Endodermal cell (in vitro differentiated cells): ENCODE results near the gene ZDHHC14. TPM values are rescaled to one million over a fixed set of nuclear protein-coding genes. Genes with fewer than 3 reads are reported as not detected.

Source experiments
- DNase-seq: peaks from one replicate; pipeline ENCODE4 v3.0.0-alpha.2; 2017
- H3K27ac ChIP-seq: 2 replicates; pipeline ENCODE4 v1.5.1; 2013; ENCODE audit warnings: mild to moderate bottlenecking, low read depth, low read length, moderate library complexity
- H3K27me3 ChIP-seq: 2 replicates; pipeline ENCODE4 v1.6.1; 2013; ENCODE audit warnings: mild to moderate bottlenecking, low read length, moderate library complexity; ENCODE audit not compliant: insufficient read depth, control insufficient read depth, poor library complexity, severe bottlenecking
- H3K36me3 ChIP-seq: 2 replicates; pipeline ENCODE4 v1.7.0; 2013; ENCODE audit warnings: mild to moderate bottlenecking, low read length, moderate library complexity; ENCODE audit not compliant: control insufficient read depth, insufficient read depth
- H3K4me1 ChIP-seq: one replicate; pipeline ENCODE4 v1.7.0; 2013; ENCODE audit warnings: low read length; ENCODE audit not compliant: control insufficient read depth, insufficient read depth
- H3K4me3 ChIP-seq: 2 replicates; pipeline ENCODE4 v1.5.1; 2013; ENCODE audit warnings: mild to moderate bottlenecking, low read length, moderate library complexity
- H3K9ac ChIP-seq: 2 replicates; pipeline ENCODE4 v1.6.1; 2013; ENCODE audit warnings: mild to moderate bottlenecking, low read length, moderate library complexity; ENCODE audit not compliant: poor library complexity, severe bottlenecking; ENCODE audit errors: extremely low read depth
- H3K9me3 ChIP-seq: 2 replicates; pipeline ENCODE4 v1.6.1; 2013; ENCODE audit warnings: mild to moderate bottlenecking, low read length, moderate library complexity; ENCODE audit not compliant: control insufficient read depth
- H3K27ac Mint-ChIP-seq: 2 replicates; pipeline ENCODE4 v1.8.0; 2020; ENCODE audit warnings: mixed read lengths
- H3K27me3 Mint-ChIP-seq: 2 replicates; pipeline ENCODE4 v1.8.0; 2021; ENCODE audit warnings: mild to moderate bottlenecking, mixed read lengths; ENCODE audit not compliant: insufficient read depth
- H3K36me3 Mint-ChIP-seq: 2 replicates; pipeline ENCODE4 v1.8.0; 2020; ENCODE audit warnings: low read depth, mixed read lengths
- H3K4me1 Mint-ChIP-seq: 2 replicates; pipeline ENCODE4 v1.8.0; 2020; ENCODE audit warnings: mixed read lengths
- H3K4me3 Mint-ChIP-seq: 2 replicates; pipeline ENCODE4 v1.8.0; 2020; ENCODE audit warnings: mild to moderate bottlenecking, moderate library complexity, mixed read lengths
- H3K9me3 Mint-ChIP-seq: 2 replicates; pipeline ENCODE4 v1.8.0; 2020; ENCODE audit warnings: mild to moderate bottlenecking, mixed read lengths
- WGBS, 2 experiments: methylation state at CpG; one replicate each; pipeline versions ENCODE4 v1.1.5 to v1.1.7; 2013; ENCODE audit warnings: missing lambda C conversion rate in 2 of 2, mixed read lengths in 1 of 2; ENCODE audit not compliant: insufficient coverage in 1 of 2, insufficient read length in 1 of 2; 5-methylcytosine and 5-hydroxymethylcytosine counted together
- total RNA-seq, 2 donors: library from RNA; stranded (reverse); fragmentation: NEBNext Ultra II Directional in 1 of 2; extraction: Animal tissue kit (Norgen Biotek cat#: 25700) in 1 of 2; gene quantifications; 2 replicates in 1 of 2; 3 replicates in 1 of 2; pipeline ENCODE4 v1.2.1, GENCODE V29; 2021
- TF ChIP-seq, protein P1 (sequence below): fragments of 200-600 bp; sonication (generic); conservative IDR thresholded peaks from 2 replicates; pipeline ENCODE4 v1.5.0; 2021; ENCODE audit warnings: antibody characterized with exemption, mild to moderate bottlenecking

ZDHHC14 gene
- total RNA-seq, 2 donors from 2014 or later, result 2.3 to 4.5 TPM

DNA sequence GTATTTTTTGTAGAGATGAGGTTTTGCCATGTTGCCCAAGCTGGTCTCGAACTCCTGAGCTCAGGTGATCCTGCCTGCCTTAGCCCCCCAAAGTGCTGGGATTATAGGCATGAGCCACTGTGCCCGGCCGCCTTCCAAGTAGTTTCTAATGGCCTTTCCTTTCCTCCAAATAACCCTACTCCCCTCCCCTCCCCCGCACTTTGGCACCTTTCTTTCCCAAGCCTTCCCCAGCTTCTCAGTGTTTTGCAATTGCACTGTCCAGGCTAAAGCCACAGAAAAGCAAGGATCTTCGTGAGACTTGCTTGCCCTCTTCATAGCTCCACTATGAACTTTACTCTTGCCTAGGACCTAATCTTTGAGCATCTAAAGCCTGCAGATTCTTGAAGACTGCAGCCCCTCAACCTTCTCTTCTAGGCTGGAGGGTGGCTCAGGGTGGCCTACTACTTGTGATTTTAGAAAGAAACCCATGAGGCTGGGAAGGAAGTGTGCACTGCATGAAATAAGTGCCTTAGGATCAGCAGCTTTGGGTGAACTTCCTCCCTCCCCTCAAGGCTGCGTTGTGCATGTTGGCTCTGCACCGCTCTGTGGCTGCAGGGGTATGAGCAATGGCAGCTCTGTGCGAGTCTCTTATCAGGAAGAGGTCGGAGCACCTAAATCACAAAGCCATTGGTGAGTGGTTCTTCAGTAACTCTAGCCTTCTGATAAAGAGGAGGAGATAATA lies 289.6 kb downstream of the ZDHHC14 start:
- no peak overlapping the region for H3K27ac ChIP-seq
- Mint-ChIP-seq H3K4me3 (no peak overlapping the region), H3K9me3 (no peaks in the 10 kb centered on the region), H3K27ac (no peak overlapping the region), H3K27me3 (no peaks in the 10 kb centered on the region), H3K4me1 (peaks cover 28% of the 10 kb centered on the region), H3K36me3 (no peaks in the 10 kb centered on the region)
- peak; percentile 67 for DNase-seq
- H3K4me1 ChIP-seq, result peaks cover 7% of the 10 kb centered on the region
- H3K27me3 ChIP-seq, result no peaks in the 10 kb centered on the region
- no peaks in the 10 kb centered on the region for H3K9me3 ChIP-seq
- TF ChIP-seq, protein P1, sequence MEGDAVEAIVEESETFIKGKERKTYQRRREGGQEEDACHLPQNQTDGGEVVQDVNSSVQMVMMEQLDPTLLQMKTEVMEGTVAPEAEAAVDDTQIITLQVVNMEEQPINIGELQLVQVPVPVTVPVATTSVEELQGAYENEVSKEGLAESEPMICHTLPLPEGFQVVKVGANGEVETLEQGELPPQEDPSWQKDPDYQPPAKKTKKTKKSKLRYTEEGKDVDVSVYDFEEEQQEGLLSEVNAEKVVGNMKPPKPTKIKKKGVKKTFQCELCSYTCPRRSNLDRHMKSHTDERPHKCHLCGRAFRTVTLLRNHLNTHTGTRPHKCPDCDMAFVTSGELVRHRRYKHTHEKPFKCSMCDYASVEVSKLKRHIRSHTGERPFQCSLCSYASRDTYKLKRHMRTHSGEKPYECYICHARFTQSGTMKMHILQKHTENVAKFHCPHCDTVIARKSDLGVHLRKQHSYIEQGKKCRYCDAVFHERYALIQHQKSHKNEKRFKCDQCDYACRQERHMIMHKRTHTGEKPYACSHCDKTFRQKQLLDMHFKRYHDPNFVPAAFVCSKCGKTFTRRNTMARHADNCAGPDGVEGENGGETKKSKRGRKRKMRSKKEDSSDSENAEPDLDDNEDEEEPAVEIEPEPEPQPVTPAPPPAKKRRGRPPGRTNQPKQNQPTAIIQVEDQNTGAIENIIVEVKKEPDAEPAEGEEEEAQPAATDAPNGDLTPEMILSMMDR, result no peak
- WGBS, 2 experiments, result 91 to 92% methylated on average over 6 to 9 of the region's 9 CpGs
- no peak overlapping the region for H3K9ac ChIP-seq
- H3K36me3 ChIP-seq, result no peaks in the 10 kb centered on the region
- H3K4me3 ChIP-seq, result no peak overlapping the region

DNA sequence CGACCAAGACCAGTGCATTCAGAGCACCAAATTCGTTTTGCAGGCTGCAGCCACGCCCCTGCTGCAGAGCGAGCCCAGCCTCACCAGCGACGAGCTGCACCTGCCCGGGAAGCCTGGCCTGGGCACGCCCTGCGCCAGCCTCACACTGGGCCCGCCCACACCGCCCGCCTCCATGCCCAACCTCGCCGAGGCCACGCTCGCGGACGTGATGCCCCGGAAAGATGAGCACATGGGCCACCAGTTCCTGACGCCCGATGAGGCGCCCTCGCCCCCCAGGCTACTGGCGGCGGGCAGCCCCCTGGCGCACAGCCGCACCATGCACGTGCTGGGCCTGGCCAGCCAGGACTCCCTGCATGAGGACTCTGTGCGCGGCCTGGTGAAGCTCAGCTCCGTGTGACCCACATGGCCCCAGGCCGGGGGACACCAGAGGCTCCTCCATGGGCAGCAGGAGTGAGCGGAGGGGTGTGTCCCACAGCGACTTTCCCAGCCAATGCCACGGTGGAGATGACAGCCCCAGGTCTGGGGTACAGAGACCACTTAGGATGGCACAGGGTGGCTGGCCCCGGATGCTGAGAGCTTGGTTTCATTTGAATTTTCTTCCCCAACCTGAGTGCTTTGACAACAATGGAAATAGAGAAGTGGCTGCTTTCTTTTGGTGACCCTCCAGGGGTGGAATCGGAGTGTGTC lies 291.9 kb downstream of the ZDHHC14 start:
- no peaks in the 10 kb centered on the region for H3K9me3 Mint-ChIP-seq
- 92 to 95% methylated on average over 15 to 37 of the region's 37 CpGs for WGBS, 2 experiments
- H3K4me1 Mint-ChIP-seq, result peaks cover 21% of the 10 kb centered on the region
- H3K36me3 ChIP-seq, result no peaks in the 10 kb centered on the region
- no peak overlapping the region for H3K27ac Mint-ChIP-seq
- no peaks in the 10 kb centered on the region for H3K36me3 Mint-ChIP-seq
- no peaks in the 10 kb centered on the region for H3K27me3 Mint-ChIP-seq
- H3K4me3 ChIP-seq, result no peak overlapping the region
- H3K27ac ChIP-seq, result no peak overlapping the region
- peaks cover 7% of the 10 kb centered on the region for H3K4me1 ChIP-seq
- H3K4me3 Mint-ChIP-seq, result no peak overlapping the region
- DNase-seq, result no peak
- H3K9ac ChIP-seq, result no peak overlapping the region
- H3K9me3 ChIP-seq, result no peaks in the 10 kb centered on the region
- H3K27me3 ChIP-seq, result no peaks in the 10 kb centered on the region
- TF ChIP-seq, protein P1, result no peak

DNA sequence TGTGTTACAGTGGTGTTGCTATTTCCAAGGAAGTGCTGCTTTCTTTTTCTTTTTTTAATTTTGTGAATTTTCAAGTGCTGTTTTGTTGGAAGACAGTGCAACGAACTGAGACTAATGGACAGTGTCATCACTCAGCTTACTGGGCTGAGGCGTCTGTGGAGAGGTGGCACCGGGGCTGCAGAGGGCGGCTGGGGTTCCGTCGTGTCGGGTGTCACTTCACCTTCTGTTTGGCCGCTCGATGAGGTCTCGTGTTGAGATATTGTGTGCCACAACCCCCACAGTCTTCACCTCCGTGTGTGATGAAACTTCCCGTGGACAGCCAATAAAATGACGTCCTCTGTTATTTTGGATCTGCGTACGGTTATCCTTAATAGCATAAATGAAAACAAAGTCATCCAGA lies 292.6 kb downstream of the ZDHHC14 start:
- Histone ChIP-seq H3K9me3 (no peaks in the 10 kb centered on the region), H3K27me3 (no peaks in the 10 kb centered on the region), H3K27ac (no peak overlapping the region), H3K9ac (no peak overlapping the region), H3K4me3 (no peak overlapping the region), H3K4me1 (peaks cover 7% of the 10 kb centered on the region), H3K36me3 (no peaks in the 10 kb centered on the region)
- Mint-ChIP-seq H3K4me1 (peaks cover 21% of the 10 kb centered on the region), H3K9me3 (no peaks in the 10 kb centered on the region), H3K36me3 (no peaks in the 10 kb centered on the region), H3K27ac (no peak overlapping the region), H3K4me3 (no peak overlapping the region), H3K27me3 (no peaks in the 10 kb centered on the region)
- DNase-seq, result no peak
- 95% methylated on average over 15 of the region's 15 CpGs for WGBS, 2 experiments
- TF ChIP-seq, protein P1, result no peak
